Left lung (tissue), 10 donors: ENCODE data around the gene TSPYL6. TPM values are rescaled to one million over a fixed set of nuclear protein-coding genes. Genes with fewer than 3 reads are reported as not detected.

Experiments
- ATAC-seq: fragments of 200-7000 bp; cut with Tn5 transposase; one replicate; pipeline ENCODE4 v1.9.1; 2020; ENCODE audit warnings: moderate library complexity
- DNase-seq, 4 donors: peaks; one replicate each; pipeline ENCODE4 v3.0.0-alpha.2; 2013 to 2020
- H3K27ac ChIP-seq, 2 donors: fragments of 200-600 bp; sonication (generic) in 1 of 2; one replicate each; pipeline versions ENCODE4 v1.5.0 to v1.8.0; 2020 to 2021
- H3K27me3 ChIP-seq, 2 donors: fragments of 200-600 bp; sonication (generic) in 1 of 2; one replicate each; pipeline versions ENCODE4 v1.5.0 to v1.8.0; 2020 to 2021
- H3K36me3 ChIP-seq, 2 donors: fragments of 200-600 bp; sonication (generic) in 1 of 2; one replicate each; pipeline versions ENCODE4 v1.5.0 to v1.8.0; 2020 to 2021
- H3K4me1 ChIP-seq, 2 donors: fragments of 200-600 bp; one replicate each; pipeline ENCODE4 v1.8.0; 2021
- H3K4me3 ChIP-seq, 2 donors: fragments of 200-600 bp; sonication (generic) in 1 of 2; one replicate each; pipeline versions ENCODE4 v1.5.0 to v1.8.0; 2020 to 2021; ENCODE audit warnings: mild to moderate bottlenecking in 1 of 2
- H3K9me3 ChIP-seq, 2 donors: fragments of 200-600 bp; sonication (generic) in 1 of 2; one replicate each; pipeline versions ENCODE4 v1.5.0 to v1.8.0; 2020 to 2021
- intact Hi-C, 2 donors: fragments of 100-400 bp; cut with DNase I; formaldehyde crosslinking; loops; one replicate each; pipeline versions ENCODE4 v1.11.2 to v1.14.2; 2022
- polyA plus RNA-seq, 6 donors: library from polyadenylated mRNA; unstranded; fragments of 120-200 nt; gene quantifications; one replicate each; pipeline ENCODE4 v1.2.1, GENCODE V29; 2013; ENCODE audit not compliant: insufficient read length in 6 of 6
- total RNA-seq, 2 donors: library from RNA; stranded (reverse); fragmentation: NEBNext Ultra II Directional; extraction: Animal tissue kit (Norgen Biotek cat#: 25700); gene quantifications; one replicate each; pipeline ENCODE4 v1.2.1, GENCODE V29; 2021
- TF ChIP-seq, protein P1 (sequence below), 2 donors: fragments of 200-600 bp; sonication (generic) in 1 of 2; IDR thresholded peaks; one replicate each; pipeline versions ENCODE4 v1.5.0 to v1.8.0; 2021; ENCODE audit warnings: antibody characterized with exemption in 2 of 2
- donor health status: DM: no; HTN: yes; CAD: no.
- donor health status: DM: no; HTN: no; CAD: no.

TSPYL6 gene
- total and polyA plus RNA-seq, 8 donors = 0.07 to 0.21 (median 0.11) TPM; not detected in 2

DNA sequence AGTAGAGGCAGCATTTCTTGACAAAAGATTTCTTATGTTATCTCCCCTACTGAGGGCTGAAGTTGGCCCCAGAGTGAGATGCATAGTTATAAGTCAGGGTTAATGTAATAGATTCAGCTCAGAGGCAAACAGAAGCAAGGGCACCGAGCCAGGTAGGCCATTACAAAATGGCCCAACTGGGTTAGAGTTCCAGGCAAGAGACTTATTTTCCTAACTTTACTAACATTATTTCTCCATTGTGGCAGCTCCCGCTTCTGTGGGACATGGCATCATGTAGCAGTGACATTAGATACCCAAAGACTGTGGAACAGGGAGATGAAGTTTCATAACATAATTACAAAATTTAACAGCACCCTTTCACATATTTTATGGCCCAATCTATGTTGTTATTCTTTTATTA lies 27.1 kb downstream of the TSPYL6 start:
- H3K9me3 ChIP-seq = peaks cover 0 to 9% of the 10 kb centered on the region in 2 donors
- no peak overlapping the region for H3K27ac ChIP-seq
- no peak overlapping the region for H3K4me3 ChIP-seq
- TF ChIP-seq, protein P1, sequence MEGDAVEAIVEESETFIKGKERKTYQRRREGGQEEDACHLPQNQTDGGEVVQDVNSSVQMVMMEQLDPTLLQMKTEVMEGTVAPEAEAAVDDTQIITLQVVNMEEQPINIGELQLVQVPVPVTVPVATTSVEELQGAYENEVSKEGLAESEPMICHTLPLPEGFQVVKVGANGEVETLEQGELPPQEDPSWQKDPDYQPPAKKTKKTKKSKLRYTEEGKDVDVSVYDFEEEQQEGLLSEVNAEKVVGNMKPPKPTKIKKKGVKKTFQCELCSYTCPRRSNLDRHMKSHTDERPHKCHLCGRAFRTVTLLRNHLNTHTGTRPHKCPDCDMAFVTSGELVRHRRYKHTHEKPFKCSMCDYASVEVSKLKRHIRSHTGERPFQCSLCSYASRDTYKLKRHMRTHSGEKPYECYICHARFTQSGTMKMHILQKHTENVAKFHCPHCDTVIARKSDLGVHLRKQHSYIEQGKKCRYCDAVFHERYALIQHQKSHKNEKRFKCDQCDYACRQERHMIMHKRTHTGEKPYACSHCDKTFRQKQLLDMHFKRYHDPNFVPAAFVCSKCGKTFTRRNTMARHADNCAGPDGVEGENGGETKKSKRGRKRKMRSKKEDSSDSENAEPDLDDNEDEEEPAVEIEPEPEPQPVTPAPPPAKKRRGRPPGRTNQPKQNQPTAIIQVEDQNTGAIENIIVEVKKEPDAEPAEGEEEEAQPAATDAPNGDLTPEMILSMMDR (IDR thresholded peaks at IDR 0.05) = no peak
- DNase-seq (peak in 1 of 4 donors; percentile 59), ATAC-seq (no peak)
- no peaks in the 10 kb centered on the region for H3K4me1 ChIP-seq
- intact Hi-C loops = no loop called here
- H3K27me3 ChIP-seq = no peaks in the 10 kb centered on the region
- no peaks in the 10 kb centered on the region for H3K36me3 ChIP-seq

DNA sequence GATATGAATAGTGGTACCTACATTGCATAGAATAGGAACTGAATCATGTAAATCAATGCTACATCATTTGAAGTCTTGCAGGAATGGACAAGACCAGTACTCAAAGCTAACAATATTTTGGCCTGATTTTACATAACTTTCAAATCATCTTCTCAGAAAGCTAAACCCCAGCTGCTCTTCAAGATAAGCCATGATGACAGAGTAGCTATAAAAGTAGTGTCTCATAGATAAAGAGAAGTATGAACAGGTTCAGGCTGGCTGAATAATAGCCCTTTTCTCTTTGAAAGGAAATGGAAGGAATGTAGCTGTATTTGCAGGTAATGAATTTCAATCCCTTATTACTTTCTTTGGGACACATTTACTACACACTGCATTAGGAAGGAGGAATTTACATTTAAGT lies 28.2 kb downstream of the TSPYL6 start:
- intact Hi-C loops = no loop called here
- Histone ChIP-seq H3K36me3 (no peaks in the 10 kb centered on the region), H3K27ac (no peak overlapping the region), H3K4me1 (no peaks in the 10 kb centered on the region), H3K27me3 (no peaks in the 10 kb centered on the region), H3K9me3 (peaks cover 0 to 9% of the 10 kb centered on the region in 2 donors), H3K4me3 (no peak overlapping the region)
- TF ChIP-seq, protein P1 (IDR thresholded peaks at IDR 0.05) = no peak
- ATAC-seq (no peak), DNase-seq (no peak)

GRCh38 chr2:54226260-54226659 lies 29.8 kb downstream of the TSPYL6 start:
- Histone ChIP-seq H3K27ac (no peak overlapping the region), H3K27me3 (no peaks in the 10 kb centered on the region), H3K9me3 (no peaks in the 10 kb centered on the region), H3K4me1 (no peaks in the 10 kb centered on the region), H3K36me3 (no peaks in the 10 kb centered on the region), H3K4me3 (no peak overlapping the region)
- ATAC-seq = no peak
- TF ChIP-seq, protein P1 (IDR thresholded peaks at IDR 0.05) = no peak
- intact Hi-C loops = no loop called here
- DNase-seq = no peak

DNA sequence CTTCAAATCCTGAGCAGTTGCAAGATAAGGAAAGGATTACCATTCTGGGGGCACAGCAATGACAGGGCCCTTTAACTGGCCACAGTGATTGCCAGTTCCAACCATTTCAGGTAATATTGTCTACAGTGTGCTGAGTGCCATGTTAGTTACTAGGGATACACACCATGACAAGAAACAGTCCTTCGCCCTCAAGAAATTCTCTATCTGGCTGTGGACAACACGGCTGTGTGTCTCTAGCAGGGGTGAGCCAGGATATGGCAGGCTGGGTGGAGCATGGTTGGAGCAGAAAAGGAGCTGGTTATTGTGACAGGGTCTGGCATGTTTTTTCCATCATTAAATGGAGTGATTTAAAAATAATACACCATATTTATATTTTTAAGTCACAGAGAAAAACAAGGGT lies 31.0 kb downstream of the TSPYL6 start:
- Histone ChIP-seq H3K4me3 (no peak overlapping the region), H3K27ac (no peak overlapping the region), H3K4me1 (no peaks in the 10 kb centered on the region), H3K9me3 (no peaks in the 10 kb centered on the region), H3K36me3 (no peaks in the 10 kb centered on the region), H3K27me3 (no peaks in the 10 kb centered on the region)
- ATAC-seq (no peak), DNase-seq (no peak)
- TF ChIP-seq, protein P1 (IDR thresholded peaks at IDR 0.05) = no peak
- intact Hi-C loops = no loop called here

GRCh38 chr2:54213082-54213481 lies 42.9 kb downstream of the TSPYL6 start:
- no peak overlapping the region for H3K4me3 ChIP-seq
- ATAC-seq (no peak), DNase-seq (no peak)
- no peak overlapping the region for H3K27ac ChIP-seq
- intact Hi-C loops = no loop called here
- TF ChIP-seq, protein P1 (IDR thresholded peaks at IDR 0.05) = no peak
- H3K9me3 ChIP-seq = peaks cover 0 to 12% of the 10 kb centered on the region in 2 donors
- H3K27me3 ChIP-seq = no peaks in the 10 kb centered on the region
- peaks cover 14 to 16% of the 10 kb centered on the region in 2 donors for H3K4me1 ChIP-seq
- H3K36me3 ChIP-seq = no peaks in the 10 kb centered on the region
